COLO829 (cell line): ENCODE measurements around the gene SRCIN1.
A peak's percentile ranks its signal among the peaks of the same experiment; 100 is the strongest.

Source experiments
- DNase-seq: peaks from one replicate; pipeline ENCODE4 v3.0.0; 2012; ENCODE audit warnings: low spot score

Gene SRCIN1

GRCh38 chr17:38563362-38564253 is 42.1 kb downstream of the SRCIN1 start:
- no peak for DNase-seq

DNA sequence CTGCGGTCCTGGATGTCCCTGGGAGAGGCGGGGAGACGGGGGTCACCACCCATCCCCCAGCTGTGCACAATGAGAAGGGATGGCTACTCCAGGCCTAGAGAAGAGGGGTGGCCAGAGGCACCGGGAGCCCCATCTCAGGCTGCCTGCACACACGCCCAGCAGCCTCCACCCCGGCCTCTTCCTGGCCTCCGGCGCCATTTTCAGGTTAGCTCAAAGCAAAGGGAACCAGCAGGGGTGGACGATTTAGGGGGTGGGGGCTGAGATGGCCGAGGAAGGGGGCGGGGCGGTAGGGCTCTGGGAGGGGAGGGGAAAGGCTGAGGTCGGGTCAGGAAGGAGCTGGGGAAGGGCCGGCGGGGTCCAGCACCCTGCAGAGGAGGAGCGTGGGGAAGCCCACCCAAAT is 42.8 kb downstream of the SRCIN1 start:
- DNase-seq, result no peak

GRCh38 chr17:38562215-38562569 is 43.6 kb downstream of the SRCIN1 start:
- no peak for DNase-seq

GRCh38 chr17:38561416-38562214 is 44.1 kb downstream of the SRCIN1 start:
- DNase-seq, result no peak

DNA sequence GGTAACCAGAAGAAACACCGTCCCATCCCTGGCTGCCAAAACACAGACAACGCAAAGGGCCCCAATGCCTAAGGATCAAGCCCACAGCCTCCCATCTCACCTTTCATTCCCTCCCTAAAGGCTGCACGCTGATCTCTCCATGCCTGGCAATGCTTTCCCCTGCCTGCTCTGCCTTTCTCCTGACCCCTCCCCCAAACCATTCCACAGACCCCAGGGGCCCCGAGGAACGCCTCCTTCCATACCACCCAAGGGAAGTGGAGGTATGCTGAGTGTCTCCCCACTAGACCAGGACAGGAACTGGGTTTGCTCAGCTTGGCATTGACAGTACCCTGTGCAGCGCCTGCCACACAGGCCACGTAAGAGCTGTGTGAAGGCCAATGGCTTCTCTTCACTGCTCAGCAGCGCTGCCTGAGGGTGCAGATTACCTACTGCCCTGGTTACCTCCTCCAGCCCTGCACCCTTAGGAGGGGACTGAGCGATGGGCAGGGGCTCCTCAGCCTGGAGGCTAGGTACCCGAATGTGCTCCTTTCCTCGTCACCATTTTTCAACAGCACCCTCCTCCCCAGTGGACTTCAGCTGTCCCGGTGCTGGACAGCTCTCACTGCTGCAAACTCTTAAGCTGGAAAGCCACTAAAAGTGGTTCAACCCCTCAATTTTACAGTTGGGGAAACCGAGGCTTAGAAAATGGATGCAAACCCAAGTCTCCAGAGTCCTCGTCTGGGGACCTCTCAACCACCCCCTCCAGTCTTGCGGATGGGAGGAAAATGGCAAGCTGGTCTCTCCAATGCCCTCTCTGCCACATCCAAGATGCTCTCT is 45.0 kb downstream of the SRCIN1 start:
- DNase-seq, result peak; percentile 41

DNA sequence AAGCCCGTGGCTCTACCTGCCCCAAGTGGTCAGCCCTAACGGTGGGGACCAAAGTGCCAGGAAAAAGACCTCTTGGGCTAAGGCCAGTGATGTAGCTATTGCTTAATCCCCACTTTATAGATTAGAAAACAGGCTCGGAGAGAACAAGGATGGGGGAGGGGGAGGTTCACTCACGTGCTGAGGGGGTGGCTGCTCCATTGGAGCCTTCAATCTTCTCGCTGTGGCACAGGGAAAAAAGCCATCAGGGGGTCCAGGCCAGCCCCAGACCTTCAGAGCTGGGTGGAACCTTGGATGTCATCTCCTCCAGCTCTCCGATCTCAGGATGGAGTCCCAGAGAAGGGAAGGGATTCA is 45.9 kb downstream of the SRCIN1 start:
- DNase-seq, result no peak

DNA sequence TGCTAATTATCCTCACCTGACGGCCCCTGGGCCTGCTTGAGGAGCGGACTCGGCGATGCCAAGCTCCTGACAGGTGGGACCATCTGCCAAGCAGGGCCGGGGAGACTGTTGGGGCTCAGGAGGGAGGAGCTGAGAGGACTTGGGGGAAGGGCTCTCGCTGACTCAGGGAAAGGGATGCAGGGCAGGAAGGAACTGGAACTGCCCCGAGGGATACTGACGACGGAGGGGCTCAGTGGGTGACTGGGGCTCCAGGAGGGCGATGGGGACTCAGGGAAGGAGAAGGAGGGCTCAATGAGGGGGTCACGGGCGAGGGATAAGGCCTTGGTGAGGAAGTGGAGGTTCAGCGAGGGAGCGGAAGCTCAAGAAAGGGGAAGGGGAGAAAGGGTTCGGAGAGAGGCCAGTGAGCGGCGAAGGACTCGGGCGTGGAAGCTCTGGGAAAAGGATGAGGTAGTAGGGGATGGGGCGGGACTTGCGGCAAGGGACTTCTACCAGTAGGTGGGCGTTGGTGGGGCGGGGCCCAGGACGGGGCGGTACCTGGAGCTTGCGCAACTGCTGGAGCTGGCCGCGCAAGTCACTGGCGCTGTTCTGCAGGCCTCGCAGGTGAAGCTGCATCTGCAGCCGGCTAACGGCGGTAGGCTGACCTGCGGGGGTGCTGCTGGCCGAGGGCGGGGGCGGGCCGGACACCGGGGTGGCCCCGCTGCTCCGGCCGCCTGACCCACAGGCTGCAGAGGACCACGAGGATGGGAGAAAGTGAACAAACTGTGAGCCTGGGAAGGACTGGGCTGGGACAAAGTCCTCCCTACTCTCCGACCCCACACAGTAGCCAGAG is 46.5 kb downstream of the SRCIN1 start:
- DNase-seq, result peak; percentile 97

DNA sequence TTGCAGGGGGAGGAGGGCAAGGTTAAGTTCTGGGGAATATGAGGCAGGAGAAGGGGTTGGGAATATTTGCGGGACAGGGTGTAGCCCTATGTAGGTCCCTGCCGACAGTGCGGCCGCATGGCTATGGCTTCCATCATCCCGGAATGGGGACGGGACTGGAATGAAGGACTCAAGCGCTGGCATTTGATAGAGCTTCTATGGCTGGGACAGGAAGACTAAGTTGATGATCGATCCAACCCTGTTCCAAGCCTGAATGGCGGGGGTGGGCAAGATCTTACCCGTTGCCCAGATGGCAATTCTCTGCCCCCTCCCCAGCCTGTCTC is 47.1 kb downstream of the SRCIN1 start:
- no peak for DNase-seq

DNA sequence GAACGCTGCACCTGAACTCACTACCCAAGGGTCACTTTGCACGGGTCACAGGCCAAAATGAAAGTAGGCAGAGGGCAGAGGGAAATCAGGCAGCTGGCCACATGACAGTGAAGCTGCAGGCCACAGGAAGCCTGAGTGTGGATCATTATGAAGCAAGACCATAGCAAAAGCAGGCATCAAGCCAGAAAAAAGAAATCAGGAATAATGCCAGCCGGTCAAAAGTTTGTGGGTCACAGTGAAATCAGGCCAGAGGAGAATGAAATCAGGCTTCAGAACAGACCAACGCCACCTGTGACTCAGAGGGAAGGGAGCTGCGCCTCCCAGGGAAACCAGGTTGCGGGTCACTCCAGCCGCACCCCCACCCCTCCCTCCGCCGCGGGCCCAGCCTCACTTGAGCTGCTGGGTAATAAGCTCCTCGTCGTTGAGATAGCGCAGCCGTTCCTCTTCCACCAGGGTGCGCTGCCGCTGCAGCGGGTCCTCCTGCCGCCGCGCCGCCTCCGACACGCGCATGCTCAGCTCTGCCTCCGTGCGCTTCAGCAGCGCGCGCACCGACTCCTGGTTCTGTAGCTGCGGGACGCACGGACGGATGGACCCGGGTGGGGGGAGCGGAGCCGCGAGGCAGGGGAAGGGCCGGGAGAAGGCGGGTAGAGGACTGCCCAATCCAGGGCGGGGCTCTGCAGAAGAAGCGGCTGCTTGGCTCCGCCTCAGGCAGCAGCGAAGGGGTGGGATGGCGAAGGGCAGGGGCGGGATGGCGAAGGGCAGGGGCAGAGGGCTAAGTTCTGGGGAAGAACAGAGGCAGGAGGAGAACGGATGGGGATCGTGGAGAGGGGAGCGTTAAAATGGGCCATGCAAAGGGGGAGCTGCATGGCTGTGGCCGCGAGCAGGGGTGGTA is 47.7 kb downstream of the SRCIN1 start:
- DNase-seq, result peak; percentile 98

DNA sequence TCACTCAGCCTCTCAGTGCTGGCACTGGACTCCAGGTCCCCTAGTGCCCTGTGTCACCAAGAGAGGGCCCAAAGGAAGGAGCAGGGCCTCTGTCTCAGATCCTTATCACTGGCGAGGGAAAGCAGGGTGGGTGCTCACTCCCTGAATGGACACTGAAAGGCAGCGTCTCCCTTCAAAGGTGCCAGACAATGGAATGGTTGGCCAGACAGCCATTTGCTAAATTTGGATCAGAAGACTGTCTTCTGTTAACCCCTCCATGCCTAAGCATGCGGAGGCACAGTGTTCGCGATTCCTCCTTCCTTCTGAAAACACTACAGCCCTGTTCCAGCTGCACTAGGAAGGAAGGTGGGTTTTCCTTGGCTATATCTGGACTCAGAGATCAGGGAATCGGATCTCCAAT is 48.4 kb downstream of the SRCIN1 start:
- DNase-seq, result no peak

DNA sequence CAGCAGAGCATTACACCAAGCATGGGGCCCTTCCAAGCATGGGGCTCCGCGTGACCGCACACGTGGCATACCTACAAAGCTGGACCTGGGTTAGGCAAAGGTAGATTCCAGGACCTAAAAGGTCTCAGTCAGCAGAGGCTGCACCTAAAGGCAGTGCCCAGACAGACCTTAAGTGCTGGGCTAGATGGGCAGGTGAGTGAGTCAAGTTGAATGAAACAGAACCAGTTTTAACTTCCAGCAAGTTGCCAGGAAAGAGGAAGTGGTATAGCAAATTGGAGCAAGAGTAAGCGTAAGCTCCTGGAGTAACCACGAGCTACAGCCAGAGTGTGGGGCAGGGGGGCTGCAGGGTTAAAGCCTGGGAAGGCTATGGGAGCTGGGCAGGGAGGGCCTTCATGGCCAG is 49.5 kb downstream of the SRCIN1 start:
- no peak for DNase-seq

DNA sequence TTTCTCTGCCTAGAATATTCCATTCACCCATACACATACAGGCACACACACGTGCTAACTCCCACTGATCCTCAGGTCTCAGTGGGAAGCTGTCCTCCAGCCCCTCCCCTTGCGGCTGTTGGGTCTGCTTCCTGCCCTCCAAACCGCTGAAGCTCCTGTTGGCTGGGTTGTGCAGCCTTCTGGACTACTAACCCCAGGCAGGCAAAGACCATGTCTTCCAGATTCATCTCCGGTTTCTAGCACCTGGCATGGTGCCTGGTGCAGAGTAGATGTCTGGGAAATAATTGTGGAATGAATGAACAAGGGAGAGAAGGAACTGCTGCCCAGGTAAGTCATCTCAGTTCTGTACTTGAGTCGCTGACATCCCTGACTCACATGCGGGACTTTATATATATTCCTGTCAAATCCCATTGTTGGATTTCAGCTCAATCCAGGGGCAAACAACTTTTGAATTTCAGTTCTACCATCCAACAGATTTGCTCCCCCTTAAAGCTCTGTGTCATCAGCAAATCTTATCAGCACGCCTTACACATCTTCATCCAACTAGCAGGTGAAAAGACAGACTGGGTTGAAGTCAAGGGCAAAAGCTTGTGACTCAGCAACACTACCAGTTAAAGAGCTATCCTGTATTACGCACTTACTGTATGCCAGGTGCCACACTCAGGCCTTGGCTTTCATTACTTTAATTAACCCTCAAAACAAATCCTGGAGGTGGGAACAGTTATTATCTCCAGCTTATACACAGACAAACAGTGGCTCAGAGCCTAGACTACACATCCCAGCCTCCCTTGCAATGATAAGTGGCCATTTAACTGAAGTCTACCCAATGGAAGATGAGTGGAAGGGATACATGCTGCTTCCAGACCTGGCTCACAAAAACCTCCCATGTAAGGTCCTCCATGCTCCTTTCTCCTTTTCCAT is 51.1 kb downstream of the SRCIN1 start:
- DNase-seq, result no peak

- no peak for DNase-seq
These were observed 53.4 kb downstream of the SRCIN1 start for GRCh38 chr17:38552343-38552742.

DNA sequence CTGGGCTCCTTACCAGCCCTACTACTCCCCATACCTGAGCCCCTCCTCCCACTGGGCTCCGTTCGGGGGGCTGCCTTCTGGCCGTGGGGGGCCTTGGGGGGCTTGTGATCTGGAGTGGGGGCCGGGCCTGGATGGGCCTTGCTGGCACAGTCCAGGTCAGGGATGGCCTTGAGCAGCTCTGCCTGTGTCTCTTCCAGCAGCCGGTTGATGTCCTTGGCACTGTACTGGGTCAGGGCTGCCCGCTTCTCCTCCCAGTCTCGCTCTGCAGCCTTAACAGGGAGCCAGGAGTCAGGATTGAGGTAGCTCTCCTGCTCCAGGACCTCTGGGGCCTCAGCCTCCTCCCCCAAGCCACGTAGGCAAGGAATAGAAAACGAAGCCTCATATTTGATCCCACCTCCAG is 54.6 kb downstream of the SRCIN1 start:
- DNase-seq, result no peak

GRCh38 chr17:38550661-38551060 is 55.1 kb downstream of the SRCIN1 start:
- DNase-seq, result no peak

DNA sequence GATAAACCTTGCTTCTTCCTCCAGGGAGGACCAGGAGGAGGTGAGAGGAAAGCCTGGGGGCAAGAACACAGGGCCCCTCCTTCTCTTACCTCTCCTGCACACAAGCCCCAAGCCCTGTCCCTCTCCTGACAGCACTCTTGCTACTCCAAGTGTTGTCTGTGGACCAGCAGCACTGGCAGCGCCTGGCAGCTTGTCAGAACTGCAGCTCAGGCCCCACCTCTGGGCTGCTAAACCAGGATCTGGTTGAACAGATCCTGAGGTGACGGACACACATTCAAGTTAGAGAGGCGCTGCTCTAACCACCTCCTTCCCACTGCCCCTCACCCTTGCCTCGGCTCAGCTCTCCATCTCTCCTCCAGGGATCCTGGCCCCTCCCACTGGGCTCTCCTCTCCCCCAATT is 56.5 kb downstream of the SRCIN1 start:
- no peak for DNase-seq

DNA sequence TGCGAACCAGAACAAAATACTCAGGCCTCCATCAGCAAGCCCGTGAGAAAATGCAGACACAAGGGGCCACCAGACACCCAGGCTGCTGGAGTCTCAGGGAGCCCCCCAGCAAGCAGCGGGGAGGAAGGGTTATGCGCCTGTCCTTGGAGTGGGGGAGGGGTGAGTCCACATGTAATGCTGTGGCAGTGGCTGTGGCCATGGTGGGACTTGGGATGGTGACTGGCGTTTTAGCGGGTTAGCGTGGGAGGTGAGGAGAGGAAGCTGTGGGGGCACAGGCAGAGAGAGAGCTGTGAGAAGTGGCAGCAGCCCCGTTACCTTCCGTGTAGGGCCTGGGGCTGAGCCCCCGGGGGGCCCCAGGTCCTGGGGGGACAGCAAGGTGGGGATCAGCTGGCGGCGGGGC is 58.3 kb downstream of the SRCIN1 start:
- DNase-seq, result no peak

DNA sequence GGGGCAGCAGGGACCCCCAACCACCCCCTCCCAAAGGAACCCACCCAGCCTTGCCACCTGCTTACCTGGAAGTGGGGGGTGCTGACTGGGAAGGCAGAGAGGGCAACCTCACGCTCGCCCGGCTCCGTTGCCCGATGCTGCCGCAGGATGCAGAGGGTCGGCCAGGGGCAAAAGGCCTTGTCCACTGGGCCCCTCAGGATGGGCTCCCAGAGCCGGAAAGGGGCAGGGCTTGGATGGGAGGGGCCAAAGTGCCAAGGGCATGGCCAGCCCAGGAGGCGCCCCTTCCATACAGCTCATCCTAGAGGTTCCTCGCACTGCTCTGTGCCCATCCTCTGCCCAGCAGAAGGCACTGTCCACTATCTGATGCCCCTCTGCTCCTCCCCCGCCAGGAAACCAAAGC is 59.4 kb downstream of the SRCIN1 start:
- no peak for DNase-seq

- no peak for DNase-seq
These were observed 60.1 kb downstream of the SRCIN1 start for GRCh38 chr17:38545531-38546225.
